HG02884 (cell line): ENCODE measurements around the gene PRKCD.
"Not testable (repeated sequence)": the region's sequence is repeated elsewhere in the genome, so short reads cannot be mapped to it uniquely, and the experiment has no call there.

Experiments
- ATAC-seq: cut with Tn5 transposase; IDR thresholded peaks from one replicate; pipeline ENCODE4 v1.9.1; 2021; ENCODE audit warnings: mild to moderate bottlenecking, moderate library complexity; ENCODE audit not compliant: unreplicated experiment

The PRKCD gene

GRCh38 chr3:53139906-53140846, 20.8 kb upstream of the PRKCD start:
- ATAC-seq, result no peak

DNA sequence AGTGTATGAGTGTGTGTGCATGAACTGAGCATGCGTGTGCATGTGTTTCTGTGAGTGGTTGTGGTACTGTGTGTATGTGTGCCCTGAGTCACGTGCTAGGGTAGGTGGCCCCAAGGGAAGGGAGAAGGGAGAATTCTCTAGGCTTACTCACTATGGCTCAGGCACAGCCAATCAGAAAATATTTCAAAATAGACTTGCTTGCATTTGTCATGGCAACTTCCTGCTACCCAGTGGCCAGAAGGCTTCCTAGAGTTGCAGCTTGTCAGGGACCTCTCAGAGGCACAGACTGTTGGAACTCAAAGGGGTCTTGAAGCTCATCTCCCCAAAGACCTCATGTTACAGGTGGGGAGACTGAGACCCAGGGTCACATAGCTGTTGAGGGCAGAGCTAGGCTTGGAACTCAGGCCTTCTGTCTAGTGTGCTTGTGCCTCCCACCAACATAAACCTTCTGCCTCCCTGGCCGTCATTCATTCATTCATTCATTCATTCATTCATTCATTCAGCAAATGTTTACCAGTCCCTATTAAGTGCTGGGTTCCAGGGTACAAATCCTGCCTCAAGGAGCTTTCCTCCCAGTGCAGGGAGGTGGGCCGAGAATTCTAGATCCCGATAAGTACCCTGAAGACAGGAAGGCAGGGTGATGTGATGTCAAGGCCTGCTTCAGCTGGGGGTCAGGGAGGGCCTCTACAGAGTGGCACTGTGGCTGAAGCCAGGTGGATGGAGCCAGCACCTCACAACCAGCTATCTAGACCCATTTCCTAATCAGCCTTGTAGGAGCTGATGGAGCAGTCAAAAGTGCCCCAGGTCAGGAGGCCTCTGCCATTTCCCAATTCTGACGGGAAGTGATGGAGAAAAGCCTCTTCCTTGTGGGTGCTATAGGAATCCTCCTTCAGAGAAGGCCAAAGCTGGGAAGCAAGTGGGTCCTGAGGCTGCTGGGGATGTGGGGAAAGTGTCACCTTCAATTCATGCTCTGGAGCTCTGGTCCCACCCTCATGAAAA, 19.9 kb upstream of the PRKCD start:
- ATAC-seq, result no peak

GRCh38 chr3:53142986-53143385, 18.0 kb upstream of the PRKCD start:
- ATAC-seq, result no peak

DNA sequence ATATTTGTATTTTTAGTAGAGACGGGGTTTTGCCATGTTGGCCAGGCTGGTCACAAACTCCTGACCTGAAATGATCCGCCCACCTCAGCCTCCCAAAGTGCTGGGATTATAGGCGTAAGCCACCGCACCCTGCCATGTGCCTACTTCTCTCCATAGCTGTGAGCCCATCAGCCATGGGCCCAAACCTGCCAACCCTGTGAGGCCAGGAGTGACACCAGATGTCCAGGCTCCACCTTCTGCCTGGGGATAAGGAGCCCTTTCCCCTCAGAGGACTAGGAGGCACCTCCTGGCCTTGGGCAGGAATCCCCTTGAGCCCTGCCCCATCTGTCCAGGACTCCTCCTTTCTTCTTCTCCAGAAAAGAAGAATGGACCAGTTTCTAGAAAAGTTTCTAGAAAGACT, 16.6 kb upstream of the PRKCD start:
- no peak for ATAC-seq

- ATAC-seq, result no peak
Measured at GRCh38 chr3:53144862-53145712, 15.9 kb upstream of the PRKCD start.

GRCh38 chr3:53145713-53146080, 15.3 kb upstream of the PRKCD start:
- no peak for ATAC-seq

- ATAC-seq, result no peak
Measured at GRCh38 chr3:53146319-53146891, 14.6 kb upstream of the PRKCD start.

DNA sequence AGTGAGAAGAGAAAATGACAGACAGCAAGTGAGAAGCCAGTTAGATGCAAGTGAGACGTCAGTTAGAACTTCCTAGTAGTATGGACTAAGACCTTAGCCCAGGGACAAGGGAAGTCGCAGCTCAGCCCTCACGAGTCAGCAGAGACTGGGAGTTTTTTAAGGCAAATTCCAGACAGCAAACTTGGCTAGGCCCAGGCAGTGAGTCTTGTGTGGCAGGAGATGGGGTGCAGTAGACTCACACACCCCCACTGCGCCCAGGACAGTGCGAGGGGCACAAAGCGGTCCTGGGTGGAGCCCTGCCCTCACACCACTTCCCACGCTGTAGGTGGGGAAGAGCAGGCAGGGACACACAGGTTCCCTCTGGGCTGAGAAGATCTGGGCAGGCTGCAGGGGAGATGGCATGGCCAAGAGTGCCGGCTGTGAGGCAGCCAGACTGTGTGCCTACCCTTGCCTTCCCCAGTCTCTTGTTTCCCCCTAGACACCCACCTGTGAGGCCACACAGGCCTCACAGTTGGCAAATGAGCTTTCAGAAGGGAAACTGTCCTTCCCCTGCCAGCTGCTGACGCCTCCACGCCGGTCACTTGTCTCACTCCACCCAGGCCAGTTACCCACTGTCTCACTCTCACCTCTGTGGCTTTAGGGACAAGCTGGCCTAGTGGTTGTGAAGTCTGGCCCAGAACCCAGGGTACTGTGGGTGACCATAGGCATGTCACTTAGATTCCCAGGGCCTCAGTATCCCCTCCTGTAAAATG, 13.7 kb upstream of the PRKCD start:
- no peak for ATAC-seq

- ATAC-seq, result no peak
Measured at GRCh38 chr3:53147903-53148400, 13.1 kb upstream of the PRKCD start.

DNA sequence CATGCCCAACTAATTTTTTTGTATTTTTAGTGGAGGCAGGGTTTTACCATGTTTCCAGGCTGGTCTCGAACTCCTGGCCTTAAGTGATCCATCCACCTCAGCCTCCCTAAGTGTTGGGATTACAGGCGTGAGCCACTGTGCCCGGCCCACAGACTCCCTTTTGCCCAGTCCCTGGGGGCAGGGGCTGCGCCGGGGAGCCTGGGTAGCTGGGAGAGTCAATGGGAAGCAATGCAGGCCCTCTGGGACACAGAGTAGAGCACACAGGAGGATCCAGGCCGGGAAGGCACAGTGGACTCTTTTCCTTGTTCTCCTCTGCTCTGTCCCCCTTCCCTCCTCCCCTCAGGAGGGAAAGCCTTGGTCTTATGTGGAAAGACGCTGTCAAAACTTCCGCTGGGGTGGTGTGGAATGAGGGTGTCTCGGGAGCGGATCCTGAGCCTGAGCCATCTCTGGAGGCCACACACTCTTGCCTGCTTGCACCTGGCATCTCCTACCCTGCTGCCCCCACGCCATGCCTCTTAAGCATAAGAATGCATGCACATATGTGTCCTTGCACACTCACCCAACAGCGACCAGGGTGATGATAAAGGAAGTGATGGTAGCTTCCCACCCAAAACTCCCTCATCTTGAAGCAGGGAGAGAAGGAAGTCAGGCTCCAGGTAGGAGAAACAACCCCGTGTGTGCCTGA, 11.9 kb upstream of the PRKCD start:
- no peak for ATAC-seq

GRCh38 chr3:53149699-53150098, 11.3 kb upstream of the PRKCD start:
- no peak for ATAC-seq

DNA sequence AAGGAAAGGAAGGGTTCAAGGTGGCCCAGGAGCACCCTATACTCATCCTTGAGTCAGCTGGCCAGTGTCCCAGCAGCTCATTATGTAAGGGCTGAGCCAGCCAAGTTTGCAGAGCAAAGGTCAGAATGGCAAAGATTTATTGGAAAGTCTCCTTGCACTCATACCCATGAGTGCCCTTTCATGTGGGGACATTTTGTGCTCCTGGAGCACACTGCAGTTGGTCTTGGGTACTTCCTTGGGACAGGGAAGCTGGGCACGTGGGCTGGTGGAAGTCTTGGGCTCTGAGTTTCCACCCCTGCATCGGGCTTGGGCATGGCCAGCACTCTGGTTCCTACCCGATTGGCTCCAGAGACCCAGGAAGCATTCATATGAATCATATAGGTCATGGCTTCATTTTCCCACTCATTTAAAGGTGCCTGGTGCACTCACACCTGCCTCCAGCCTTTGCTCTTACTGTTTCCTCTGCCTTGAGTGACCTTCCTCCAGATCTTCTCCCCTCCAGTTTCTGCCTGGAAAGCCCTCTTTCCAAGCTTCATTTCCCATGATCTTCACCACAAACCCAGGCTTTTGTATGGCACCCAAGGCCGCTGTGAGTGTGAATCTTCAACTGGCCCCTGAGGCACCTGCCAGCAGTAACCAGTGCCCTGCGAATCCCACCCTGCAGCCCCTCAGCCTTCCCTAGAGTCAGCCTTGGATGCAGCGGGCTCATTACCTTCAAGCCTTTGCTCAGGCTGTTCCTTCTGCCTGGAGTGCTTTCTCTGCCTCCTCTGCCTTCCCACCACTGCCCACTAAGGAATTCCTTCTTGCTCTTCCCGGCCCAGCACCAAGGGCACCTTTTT, 10.5 kb upstream of the PRKCD start:
- no peak for ATAC-seq

- ATAC-seq, result not testable (repeated sequence)
Measured at GRCh38 chr3:53151086-53151438, 9.9 kb upstream of the PRKCD start.

GRCh38 chr3:53151465-53151864, 9.5 kb upstream of the PRKCD start:
- no peak for ATAC-seq

- no peak for ATAC-seq
Measured at GRCh38 chr3:53151870-53152660, 8.9 kb upstream of the PRKCD start.

- no peak for ATAC-seq
Measured at GRCh38 chr3:53153264-53153823, 7.7 kb upstream of the PRKCD start.

- no peak for ATAC-seq
Measured at GRCh38 chr3:53153980-53154379, 7.0 kb upstream of the PRKCD start.
